Right lobe of liver (tissue), 6 donors: ENCODE data around the gene TTLL5. TPM values are rescaled to one million over a fixed set of nuclear protein-coding genes. Genes with fewer than 3 reads are reported as not detected.

Source experiments
- ATAC-seq, 4 donors: fragments of 200-7000 bp; cut with Tn5 transposase; one replicate each; pipeline ENCODE4 v1.9.1; 2020; ENCODE audit warnings: mild to moderate bottlenecking in 4 of 4, moderate library complexity in 4 of 4
- DNase-seq, 3 donors: peaks; one replicate each; pipeline ENCODE4 v3.0.0-alpha.2; 2020
- H3K27ac ChIP-seq, 3 donors: fragments of 200-600 bp; one replicate each; pipeline ENCODE4 v1.8.0; 2022
- H3K27me3 ChIP-seq, 2 donors: fragments of 200-600 bp; one replicate each; pipeline ENCODE4 v1.8.0; 2022
- H3K36me3 ChIP-seq, 4 donors: fragments of 200-600 bp; sonication (generic) in 1 of 4; one replicate each; pipeline versions ENCODE4 v1.5.1 to v1.8.0; 2017 to 2022; ENCODE audit warnings: control low read depth in 1 of 4
- H3K4me1 ChIP-seq, 4 donors: fragments of 200-600 bp; sonication (generic) in 1 of 4; one replicate each; pipeline versions ENCODE4 v1.5.1 to v1.8.0; 2017 to 2022; ENCODE audit warnings: control low read depth in 1 of 4
- H3K4me3 ChIP-seq, 3 donors: fragments of 200-600 bp; one replicate each; pipeline ENCODE4 v1.8.0; 2022
- H3K9me3 ChIP-seq, 4 donors: fragments of 200-600 bp; sonication (generic) in 1 of 4; one replicate each; pipeline versions ENCODE4 v1.5.1 to v1.8.0; 2017 to 2022; ENCODE audit warnings: control low read depth in 1 of 4
- CTCF ChIP-seq, 4 donors: fragments of 200-600 bp in 3 of 4; fragments of 450-650 bp in 1 of 4; IDR thresholded peaks; one replicate each; pipeline versions ENCODE4 v1.5.1 to v1.8.0; 2016 to 2022; ENCODE audit warnings: antibody characterized with exemption in 4 of 4, mild to moderate bottlenecking in 2 of 4
- POLR2A ChIP-seq: fragments of 450-650 bp; IDR thresholded peaks from one replicate; pipeline ENCODE4 v1.6.1; 2017; ENCODE audit warnings: antibody characterized with exemption, mild to moderate bottlenecking
- WGBS: methylation state at CpG from one replicate; pipeline ENCODE4 v1.1.6; 2018; ENCODE audit warnings: low coverage, low lambda C conversion rate; ENCODE audit not compliant: insufficient coverage; ENCODE audit errors: missing lambda C conversion rate; 5-methylcytosine and 5-hydroxymethylcytosine counted together
- intact Hi-C, 2 donors: fragments of 100-400 bp; cut with DNase I; formaldehyde crosslinking; loops; one replicate each; pipeline versions ENCODE4 v1.11.2 to v1.14.1; 2022
- total RNA-seq, 6 experiments: library from RNA; depleted of rRNA in 2 of 6; stranded (reverse); fragments of >200 nt in 2 of 6; fragmentation: NEBNext Ultra II Directional in 3 of 6; extraction: Animal tissue kit (Norgen Biotek cat#: 25700) in 3 of 6; gene quantifications; one replicate each; pipeline versions ENCODE4 v1.1.0 to v1.2.4, GENCODE V29; 2016 to 2023
- donor health status: DM: no; HTN: yes; CAD: no.
- donor health status: DM: no; HTN: no; CAD: no.
- donor health status: DM: no; HTN: no; CAD: no.
- donor health status: DM: no; HTN: yes; CAD: no.
- donor health status: DM: no; HTN: yes; CAD: no.

The TTLL5 gene
- total RNA-seq, 6 experiments from 2014 or later = 7.4 to 13.8 (median 11.9) TPM

DNA sequence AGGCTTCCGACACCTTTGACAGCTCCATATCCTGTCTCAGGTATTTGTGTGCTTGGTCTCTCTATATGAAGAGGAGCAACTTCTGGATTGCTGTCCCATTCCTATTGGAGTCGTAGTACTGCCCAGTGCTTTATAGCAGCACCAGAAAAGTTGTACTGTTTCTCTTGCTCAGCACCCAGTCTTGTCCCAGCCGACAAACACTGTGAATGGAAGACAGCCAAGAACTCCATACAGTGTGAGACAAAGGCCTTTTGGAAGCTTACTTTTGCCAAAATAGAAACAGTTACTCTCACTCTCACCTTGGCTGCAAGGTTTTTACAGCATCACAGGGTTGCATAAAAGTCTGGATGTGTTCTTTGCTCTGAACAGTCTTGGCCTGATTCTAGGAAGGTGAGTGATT is 215.5 kb downstream of the TTLL5 start:
- peak; percentile 32 to 49 (median 45) for ATAC-seq
- 50% methylated on average over 2 of the region's 3 CpGs for WGBS
- H3K27ac ChIP-seq = no peak overlapping the region

DNA sequence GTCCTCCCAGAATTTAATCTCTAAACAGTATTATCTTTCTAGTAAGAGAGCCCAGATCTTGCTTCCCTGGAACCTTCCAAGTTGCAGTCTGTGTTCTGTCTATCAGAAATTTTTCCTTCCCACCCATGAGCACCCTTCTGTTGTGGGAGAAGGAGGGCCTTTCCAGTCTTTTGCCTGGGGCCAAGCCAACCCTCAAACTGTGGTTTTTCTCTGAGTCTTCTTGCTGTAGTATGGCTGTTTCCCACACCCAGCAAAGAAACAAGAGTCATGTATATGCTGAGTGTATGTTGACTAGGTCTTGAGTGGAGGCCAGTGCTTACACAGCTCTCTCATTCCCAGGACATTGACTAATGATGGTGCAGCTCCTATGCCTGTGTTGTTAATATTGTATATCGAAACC is 216.2 kb downstream of the TTLL5 start:
- H3K27ac ChIP-seq = no peak overlapping the region
- H3K36me3 ChIP-seq = no peaks in the 10 kb centered on the region
- no peak for TF ChIP-seq CTCF (IDR thresholded peaks at IDR 0.05)
- TF ChIP-seq POLR2A = no peak
- DNase-seq (no peak), ATAC-seq (no peak)
- H3K4me1 ChIP-seq = no peaks in the 10 kb centered on the region
- intact Hi-C loops = no loop called here
- no peak overlapping the region for H3K4me3 ChIP-seq
- no peaks in the 10 kb centered on the region for H3K27me3 ChIP-seq
- H3K9me3 ChIP-seq = no peaks in the 10 kb centered on the region
- 100% methylated on average over 1 of the region's 1 CpG for WGBS

More for the DNA sequence above, 215.5 kb downstream of the TTLL5 start:
- DNase-seq = no peak
- Histone ChIP-seq H3K27me3 (no peaks in the 10 kb centered on the region), H3K9me3 (no peaks in the 10 kb centered on the region), H3K4me1 (no peaks in the 10 kb centered on the region), H3K36me3 (no peaks in the 10 kb centered on the region), H3K4me3 (no peak overlapping the region)
- TF ChIP-seq CTCF (IDR thresholded peaks at IDR 0.05) (no peak), POLR2A (no peak)
- intact Hi-C loops = no loop called here

DNA sequence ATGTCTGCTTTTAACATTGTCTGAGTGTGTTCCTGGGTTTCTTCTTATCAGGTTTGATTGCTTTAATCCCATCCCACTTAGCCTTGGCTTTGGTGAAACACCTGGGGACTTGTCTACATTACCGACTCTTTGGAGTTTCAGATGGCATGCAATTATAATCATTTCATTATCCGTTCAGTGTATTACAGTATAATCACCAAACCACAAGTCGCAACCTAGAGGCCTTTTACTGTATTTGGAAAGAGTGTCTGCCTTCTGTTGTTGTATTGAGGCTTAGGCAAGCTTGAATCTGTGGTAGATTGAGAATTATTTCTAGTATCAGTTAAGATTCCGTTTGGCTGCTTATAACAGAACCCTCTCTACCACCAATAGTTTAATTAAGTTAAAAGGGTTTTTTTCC is 216.8 kb downstream of the TTLL5 start:
- H3K27me3 ChIP-seq = no peaks in the 10 kb centered on the region
- H3K4me1 ChIP-seq = no peaks in the 10 kb centered on the region
- no peak for TF ChIP-seq CTCF (IDR thresholded peaks at IDR 0.05)
- TF ChIP-seq POLR2A = no peak
- H3K36me3 ChIP-seq = no peaks in the 10 kb centered on the region
- 76% methylated on average over 4 of the region's 4 CpGs for WGBS
- no peak overlapping the region for H3K27ac ChIP-seq
- ATAC-seq (no peak), DNase-seq (no peak)
- H3K9me3 ChIP-seq = no peaks in the 10 kb centered on the region
- intact Hi-C loops = no loop called here
- no peak overlapping the region for H3K4me3 ChIP-seq

GRCh38 chr14:75879031-75879430 is 218.0 kb downstream of the TTLL5 start:
- no peak for ATAC-seq

More at GRCh38 chr14:75879031-75879430, 218.0 kb downstream of the TTLL5 start:
- Histone ChIP-seq H3K27ac (no peak overlapping the region), H3K27me3 (no peaks in the 10 kb centered on the region), H3K4me3 (no peak overlapping the region), H3K4me1 (no peaks in the 10 kb centered on the region), H3K9me3 (no peaks in the 10 kb centered on the region), H3K36me3 (no peaks in the 10 kb centered on the region)
- WGBS = 84% methylated on average over 3 of the region's 3 CpGs
- DNase-seq = no peak
- intact Hi-C loops = no loop called here
- TF ChIP-seq CTCF (IDR thresholded peaks at IDR 0.05) (no peak), POLR2A (no peak)
